GM18526 (cell line): Measurements from ENCODE around the gene ADRA2C.

ENCODE experiments used
- POLR2A ChIP-seq: IDR thresholded peaks from 3 replicates; pipeline ENCODE4 v1.6.1; 2011; ENCODE audit not compliant: insufficient read length; ENCODE audit errors: extremely low read depth

The ADRA2C gene

GRCh38 chr4:3816983-3817960 is 51.1 kb downstream of the ADRA2C start:
- TF ChIP-seq POLR2A, result no peak
